Fibroblast of pulmonary artery (primary cell): ENCODE measurements around the gene PIK3R5.
"Not testable (repeated sequence)": the region's sequence is repeated elsewhere in the genome, so short reads cannot be mapped to it uniquely, and the experiment has no call there.

Experiments used
- DNase-seq: peaks from one replicate; pipeline ENCODE4 v3.0.0-alpha.2; 2010; ENCODE audit warnings: low read depth
- H3K4me3 ChIP-seq: replicated peaks from 2 replicates; pipeline ENCODE4 v1.5.1; 2011; ENCODE audit warnings: low read depth, mild to moderate bottlenecking, control low read depth, low read length, moderate library complexity
- CTCF ChIP-seq: IDR thresholded peaks from 2 replicates; pipeline ENCODE4 v1.5.1; 2011; ENCODE audit warnings: mild to moderate bottlenecking, control low read depth, low read length, inconsistent platforms; ENCODE audit errors: missing control alignments

PIK3R5 gene

GRCh38 chr17:8995711-8996110 lies 30.2 kb upstream of the PIK3R5 start:
- no peak overlapping the region for H3K4me3 ChIP-seq
- TF ChIP-seq CTCF = no peak
- DNase-seq = no peak

GRCh38 chr17:8994319-8994718 lies 28.8 kb upstream of the PIK3R5 start:
- peak; percentile 97 for TF ChIP-seq CTCF
- no peak overlapping the region for H3K4me3 ChIP-seq
- DNase-seq = peak; percentile 54

- peak; percentile 85 for TF ChIP-seq CTCF
- DNase-seq = peak; percentile 72
- no peak overlapping the region for H3K4me3 ChIP-seq
These were observed 26.2 kb upstream of the PIK3R5 start for GRCh38 chr17:8991514-8992285.

GRCh38 chr17:8988263-8988935 lies 22.9 kb upstream of the PIK3R5 start:
- not testable (repeated sequence) for H3K4me3 ChIP-seq, DNase-seq

- no peak overlapping the region for H3K4me3 ChIP-seq
- no peak for TF ChIP-seq CTCF
- no peak for DNase-seq
These were observed 20.8 kb upstream of the PIK3R5 start for GRCh38 chr17:8986295-8986694.

- no peak overlapping the region for H3K4me3 ChIP-seq
- no peak for DNase-seq
- no peak for TF ChIP-seq CTCF
These were observed 19.7 kb upstream of the PIK3R5 start for GRCh38 chr17:8985054-8985701.

- H3K4me3 ChIP-seq, DNase-seq: not testable (repeated sequence)
These were observed 18.7 kb upstream of the PIK3R5 start for GRCh38 chr17:8984225-8984624.
